HepG2 (cell line): ENCODE data around the gene FEM1B. TPM values are rescaled to one million over a fixed set of nuclear protein-coding genes. Genes with fewer than 3 reads are reported as not detected.

Experiments
- BATF2 ChIP-seq: sonication (generic); formaldehyde crosslinking; IDR thresholded peaks from 2 replicates; pipeline ENCODE4 v1.8.0; 2022; ENCODE audit warnings: mild to moderate bottlenecking, missing genetic modification reagents, moderate library complexity
- BCL6 ChIP-seq: IDR thresholded peaks from 2 replicates; pipeline ENCODE4 v1.6.1; 2016; ENCODE audit warnings: missing genetic modification reagents, missing compliant biosample characterization
- ISL2 ChIP-seq: sonication (generic); formaldehyde crosslinking; IDR thresholded peaks from 2 replicates; pipeline ENCODE4 v1.5.0; 2020; ENCODE audit warnings: missing genetic modification reagents
- ISX ChIP-seq: sonication (generic); formaldehyde crosslinking; conservative IDR thresholded peaks from 2 replicates; pipeline ENCODE4 v1.5.0; 2020; ENCODE audit warnings: missing genetic modification reagents
- KLF13 ChIP-seq: sonication (generic); formaldehyde crosslinking; IDR thresholded peaks from 2 replicates; pipeline ENCODE4 v1.4.0; 2020; ENCODE audit warnings: mild to moderate bottlenecking, missing genetic modification reagents
- MED8 ChIP-seq: sonication (generic); formaldehyde crosslinking; IDR thresholded peaks from 2 replicates; pipeline ENCODE4 v1.8.1; 2023; ENCODE audit warnings: mild to moderate bottlenecking, missing genetic modification reagents; ENCODE audit not compliant: insufficient replicate concordance
- MYPOP ChIP-seq: sonication (generic); formaldehyde crosslinking; IDR thresholded peaks from 2 replicates; pipeline ENCODE4 v1.8.1; 2023; ENCODE audit warnings: mild to moderate bottlenecking, moderate library complexity, missing genetic modification reagents
- MZF1 ChIP-seq: sonication (generic); formaldehyde crosslinking; IDR thresholded peaks from 2 replicates; pipeline ENCODE4 v1.8.1; 2023; ENCODE audit warnings: mild to moderate bottlenecking, missing genetic modification reagents, borderline replicate concordance
- NBN ChIP-seq: fragments of 450-650 bp; conservative IDR thresholded peaks from 2 replicates; pipeline ENCODE4 v1.6.1; 2017
- RNF2 ChIP-seq: fragments of 450-650 bp; conservative IDR thresholded peaks from 2 replicates; pipeline ENCODE4 v1.6.1; 2016; ENCODE audit warnings: low read depth
- SMARCC2 ChIP-seq: fragments of 450-650 bp; IDR thresholded peaks from 2 replicates; pipeline ENCODE4 v1.6.1; 2017; ENCODE audit warnings: antibody characterized with exemption, mild to moderate bottlenecking
- TBX2 ChIP-seq: sonication (generic); formaldehyde crosslinking; IDR thresholded peaks from 2 replicates; pipeline ENCODE4 v1.5.0; 2020; ENCODE audit warnings: missing genetic modification reagents, mild to moderate bottlenecking, borderline replicate concordance
- ZBTB43 ChIP-seq: sonication (generic); formaldehyde crosslinking; conservative IDR thresholded peaks from 2 replicates; pipeline ENCODE4 v1.4.0; 2020; ENCODE audit warnings: missing genetic modification reagents
- ZFP41 ChIP-seq: sonication (generic); formaldehyde crosslinking; IDR thresholded peaks from 2 replicates; pipeline ENCODE4 v1.4.0; 2020; ENCODE audit warnings: mild to moderate bottlenecking, missing genetic modification reagents, borderline replicate concordance
- ZNF260 ChIP-seq: sonication (generic); formaldehyde crosslinking; IDR thresholded peaks from 2 replicates; pipeline ENCODE4 v1.4.0; 2020; ENCODE audit warnings: missing genetic modification reagents, low read depth, mild to moderate bottlenecking, borderline replicate concordance
- ZNF274 ChIP-seq: sonication (generic); formaldehyde crosslinking; IDR thresholded peaks from 2 replicates; pipeline ENCODE4 v1.5.1; 2020; ENCODE audit warnings: mild to moderate bottlenecking, missing genetic modification reagents
- ZNF44 ChIP-seq: sonication (generic); formaldehyde crosslinking; IDR thresholded peaks from 2 replicates; pipeline ENCODE4 v1.5.1; 2020; ENCODE audit warnings: mild to moderate bottlenecking, missing genetic modification reagents
- ZNF547 ChIP-seq: sonication (generic); formaldehyde crosslinking; IDR thresholded peaks from 2 replicates; pipeline ENCODE4 v1.5.1; 2020; ENCODE audit warnings: mild to moderate bottlenecking, missing genetic modification reagents
- ZNF570 ChIP-seq: sonication (generic); formaldehyde crosslinking; IDR thresholded peaks from 2 replicates; pipeline ENCODE4 v1.4.0; 2020; ENCODE audit warnings: mild to moderate bottlenecking, missing genetic modification reagents, borderline replicate concordance
- ZNF777 ChIP-seq: sonication (generic); formaldehyde crosslinking; IDR thresholded peaks from 2 replicates; pipeline ENCODE4 v1.4.0; 2020; ENCODE audit warnings: missing genetic modification reagents
- ZNF839 ChIP-seq: sonication (generic); formaldehyde crosslinking; IDR thresholded peaks from 2 replicates; pipeline ENCODE4 v1.4.0; 2020; ENCODE audit warnings: missing genetic modification reagents, mild to moderate bottlenecking, borderline replicate concordance
- polyA plus RNA-seq, 8 experiments: library from polyadenylated mRNA; depleted of rRNA in 3 of 8; stranded (reverse) in 7 of 8; unstranded in 1 of 8; fragments of >200 nt; fragmentation: Illumina TruSeq in 4 of 8; extraction: Trizol in 4 of 8; gene quantifications; 2 replicates each; pipeline versions ENCODE4 v1.2.1 to v1.2.3, GENCODE V29; 2011 to 2016; ENCODE audit warnings: low read depth in 4 of 8, missing spikeins in 1 of 8, mixed read lengths in 1 of 8; ENCODE audit not compliant: insufficient read depth in 1 of 8
- total RNA-seq, 5 experiments: library from RNA; depleted of rRNA; stranded (reverse); fragments of >200 nt; fragmentation: Illumina TruSeq; extraction: Trizol; gene quantifications; 2 replicates each; pipeline ENCODE4 v1.2.3, GENCODE V29; 2016; ENCODE audit warnings: low read depth in 1 of 5

The FEM1B gene
- total and polyA plus RNA-seq, 2 of the 13 experiments (the other 11 are each of a cell fraction or from before 2014, with no cell fraction given): 38.1 to 40.0 TPM

- TF ChIP-seq NBN (no peak), BCL6 (CRISPR knock-in tag) (peak; percentile 57; the same call in 1 of the 2 replicates), ZNF260 (no peak), MYPOP (CRISPR knock-in tag) (peak; percentile 71; the same call in 1 of the 2 replicates), ZNF570 (CRISPR knock-in tag) (peak; percentile 5; the same call in 1 of the 2 replicates), ZNF44 (peak; percentile 24; the same call in 1 of the 2 replicates), ISX (CRISPR knock-in tag) (no peak), MED8 (CRISPR knock-in tag) (peak; percentile 87), ZNF547 (CRISPR knock-in tag) (peak; percentile 92), ZNF839 (CRISPR knock-in tag) (no peak; the same call in 1 of the 2 replicates), KLF13 (peak; percentile 25; the same call in 1 of the 2 replicates), RNF2 (no peak; the same call in 1 of the 2 replicates), ZBTB43 (CRISPR knock-in tag) (peak; percentile 66; the same call in 1 of the 2 replicates), SMARCC2 (no peak), MZF1 (CRISPR knock-in tag) (0 out of 2 replicates have a peak, but pooled peaks have one; percentile 20), ZFP41 (CRISPR knock-in tag) (peak; percentile 61; the same call in 1 of the 2 replicates), ZNF274 (CRISPR knock-in tag) (peak; percentile 94), TBX2 (CRISPR knock-in tag) (peak; percentile 86; the same call in 1 of the 2 replicates), BATF2 (CRISPR knock-in tag) (peak; percentile 76; the same call in 1 of the 2 replicates), ZNF777 (CRISPR knock-in tag) (peak; percentile 87), ISL2 (CRISPR knock-in tag) (peak; percentile 90)
Measured at GRCh38 chr15:68277603-68278344, at the start of gene FEM1B (continued).
